Bronchial smooth muscle cell (primary cell): Measurements from ENCODE around the gene USP17L29. TPM values are rescaled to one million over a fixed set of nuclear protein-coding genes. Genes with fewer than 3 reads are reported as not detected.

ENCODE experiments used
- total RNA-seq: library from RNA; depleted of rRNA; stranded (reverse); fragments of >200 nt; gene quantifications from 2 replicates; pipeline ENCODE4 v1.2.1, GENCODE V29; 2014

The USP17L29 gene, protein sequence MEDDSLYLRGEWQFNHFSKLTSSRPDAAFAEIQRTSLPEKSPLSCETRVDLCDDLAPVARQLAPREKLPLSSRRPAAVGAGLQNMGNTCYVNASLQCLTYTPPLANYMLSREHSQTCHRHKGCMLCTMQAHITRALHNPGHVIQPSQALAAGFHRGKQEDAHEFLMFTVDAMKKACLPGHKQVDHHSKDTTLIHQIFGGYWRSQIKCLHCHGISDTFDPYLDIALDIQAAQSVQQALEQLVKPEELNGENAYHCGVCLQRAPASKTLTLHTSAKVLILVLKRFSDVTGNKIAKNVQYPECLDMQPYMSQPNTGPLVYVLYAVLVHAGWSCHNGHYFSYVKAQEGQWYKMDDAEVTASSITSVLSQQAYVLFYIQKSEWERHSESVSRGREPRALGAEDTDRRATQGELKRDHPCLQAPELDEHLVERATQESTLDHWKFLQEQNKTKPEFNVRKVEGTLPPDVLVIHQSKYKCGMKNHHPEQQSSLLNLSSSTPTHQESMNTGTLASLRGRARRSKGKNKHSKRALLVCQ
- not detected in 2 replicates for total RNA-seq

GRCh38 chr4:9353338-9353737 lies at the start of gene USP17L29:
Gene USP17L29, plus strand, starts transcription at chr4:9353638. Its CDS starts 0 bp downstream, at chr4:9353638.

DNA sequence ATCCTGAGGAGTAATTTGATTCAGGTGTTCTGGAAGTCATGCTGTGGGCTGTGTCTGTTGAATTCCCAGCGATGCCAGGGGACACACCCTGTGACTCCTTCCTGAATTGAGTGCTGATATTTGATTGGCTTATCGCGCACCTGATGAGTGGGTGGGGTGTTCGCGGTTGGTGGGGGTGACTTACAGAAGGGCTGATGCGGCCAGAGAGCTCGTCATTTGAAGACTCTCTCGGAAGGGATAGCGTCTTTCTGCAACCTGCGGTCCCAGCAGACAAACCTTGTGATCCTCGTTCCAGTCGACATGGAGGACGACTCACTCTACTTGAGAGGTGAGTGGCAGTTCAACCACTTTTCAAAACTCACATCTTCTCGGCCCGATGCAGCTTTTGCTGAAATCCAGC lies 28.6 kb upstream of the USP17L29 start, which contains the start of gene USP17L24:
Gene USP17L24 (plus strand): TSS at position 301 of the 400 bp plus-strand sequence. CDS start 0 bp downstream, at position 301.

GRCh38 chr4:9329611-9330010 lies 23.8 kb upstream of the USP17L29 start, which contains the start of gene USP17L25:
Gene USP17L25, plus strand, starts transcription at chr4:9329911. Its CDS starts 0 bp downstream, at chr4:9329911.

DNA sequence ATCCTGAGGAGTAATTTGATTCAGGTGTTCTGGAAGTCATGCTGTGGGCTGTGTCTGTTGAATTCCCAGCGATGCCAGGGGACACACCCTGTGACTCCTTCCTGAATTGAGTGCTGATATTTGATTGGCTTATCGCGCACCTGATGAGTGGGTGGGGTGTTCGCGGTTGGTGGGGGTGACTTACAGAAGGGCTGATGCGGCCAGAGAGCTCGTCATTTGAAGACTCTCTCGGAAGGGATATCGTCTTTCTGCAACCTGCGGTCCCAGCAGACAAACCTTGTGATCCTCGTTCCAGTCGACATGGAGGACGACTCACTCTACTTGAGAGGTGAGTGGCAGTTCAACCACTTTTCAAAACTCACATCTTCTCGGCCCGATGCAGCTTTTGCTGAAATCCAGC lies 19.1 kb upstream of the USP17L29 start, which contains the start of gene USP17L26:
Gene USP17L26 (plus strand): TSS at position 301 of the 400 bp plus-strand sequence. CDS start 0 bp downstream, at position 301.

GRCh38 chr4:9339103-9339502 lies 14.3 kb upstream of the USP17L29 start, which contains the start of gene USP17L5:
Gene USP17L5, plus strand, starts transcription at chr4:9339403. Its CDS starts 0 bp downstream, at chr4:9339403.

GRCh38 chr4:9343848-9344247 lies 9.6 kb upstream of the USP17L29 start, which contains the start of gene USP17L27:
Gene USP17L27, plus strand, starts transcription at chr4:9344148. Its CDS starts 0 bp downstream, at chr4:9344148.

GRCh38 chr4:9348593-9348992 lies 4.8 kb upstream of the USP17L29 start, which contains the start of gene USP17L28:
Gene USP17L28, plus strand, starts transcription at chr4:9348893. Its CDS starts 0 bp downstream, at chr4:9348893.

DNA sequence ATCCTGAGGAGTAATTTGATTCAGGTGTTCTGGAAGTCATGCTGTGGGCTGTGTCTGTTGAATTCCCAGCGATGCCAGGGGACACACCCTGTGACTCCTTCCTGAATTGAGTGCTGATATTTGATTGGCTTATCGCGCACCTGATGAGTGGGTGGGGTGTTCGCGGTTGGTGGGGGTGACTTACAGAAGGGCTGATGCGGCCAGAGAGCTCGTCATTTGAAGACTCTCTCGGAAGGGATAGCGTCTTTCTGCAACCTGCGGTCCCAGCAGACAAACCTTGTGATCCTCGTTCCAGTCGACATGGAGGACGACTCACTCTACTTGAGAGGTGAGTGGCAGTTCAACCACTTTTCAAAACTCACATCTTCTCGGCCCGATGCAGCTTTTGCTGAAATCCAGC lies 9.4 kb downstream of the USP17L29 start, which contains the start of gene USP17L30:
Gene USP17L30 (plus strand): TSS at position 301 of the 400 bp plus-strand sequence. CDS start 0 bp downstream, at position 301.

Other genes starting within 250 kb of the USP17L29 start
- gene FAM90A26, start 183.2 kb upstream of the USP17L29 start, total RNA-seq: not detected in 2 replicates
- gene USP17L10, start 143.0 kb upstream of the USP17L29 start, total RNA-seq: not detected in 2 replicates
- not detected in 2 replicates for gene USP17L11, start 138.2 kb upstream of the USP17L29 start, total RNA-seq
- gene USP17L12, start 133.5 kb upstream of the USP17L29 start, total RNA-seq: not detected in 2 replicates
- gene USP17L13, start 128.7 kb upstream of the USP17L29 start, total RNA-seq: not detected in 2 replicates
- gene USP17L15, start 119.3 kb upstream of the USP17L29 start, total RNA-seq: not detected in 2 replicates
- gene USP17L17, start 109.8 kb upstream of the USP17L29 start, total RNA-seq: not detected in 2 replicates
- not detected in 2 replicates for gene USP17L18, start 105.0 kb upstream of the USP17L29 start, total RNA-seq
- gene USP17L19, start 100.3 kb upstream of the USP17L29 start, total RNA-seq: not detected in 2 replicates
- gene USP17L20, start 95.5 kb upstream of the USP17L29 start, total RNA-seq: not detected in 2 replicates
- gene USP17L21, start 90.8 kb upstream of the USP17L29 start, total RNA-seq: not detected in 2 replicates
- gene USP17L22, start 86.0 kb upstream of the USP17L29 start, total RNA-seq: not detected in 2 replicates
- not detected in 2 replicates for gene USP17L24, start 28.5 kb upstream of the USP17L29 start, total RNA-seq
- not detected in 2 replicates for gene USP17L25, start 23.7 kb upstream of the USP17L29 start, total RNA-seq
- gene USP17L26, start 19.0 kb upstream of the USP17L29 start, total RNA-seq: not detected in 2 replicates
- gene USP17L5, start 14.2 kb upstream of the USP17L29 start, total RNA-seq: not detected in 2 replicates
- gene USP17L27, start 9.5 kb upstream of the USP17L29 start, total RNA-seq: not detected in 2 replicates
- gene USP17L28, start 4.7 kb upstream of the USP17L29 start, total RNA-seq: not detected in 2 replicates
- not detected in 2 replicates for gene USP17L30, start 9.5 kb downstream of the USP17L29 start, total RNA-seq
- not detected in 2 replicates for gene DEFB131A, start 90.8 kb downstream of the USP17L29 start, total RNA-seq